ENCODE results near the gene VPS37D. TPM values are rescaled to one million over a fixed set of nuclear protein-coding genes. Genes with fewer than 3 reads are reported as not detected.

Gene VPS37D
- total and polyA plus RNA-seq, 2 donors (not counting 1 experiment from before 2014, with no cell fraction given) = 0.10 to 0.71 TPM

GRCh38 chr7:73698410-73698809 is 30.8 kb downstream of the VPS37D start:
- H3K9me3 Mint-ChIP-seq (ENCODE audit: insufficient read depth) = no peaks in the 10 kb centered on the region
- no peak overlapping the region for H3K9ac ChIP-seq (ENCODE audit: low read length)
- H3K4me1 ChIP-seq (ENCODE audit: control insufficient read depth in 2 of 2, insufficient read depth in 2 of 2, low read length in 2 of 2) = peaks cover 3% of the 10 kb centered on the region in 2 donors
- peaks cover 0 to 46% of the 10 kb centered on the region in 2 experiments for H3K36me3 ChIP-seq (replicated peaks in 1 of 2; ENCODE audit: control extremely low read depth in 1 of 2, control insufficient read depth in 1 of 2, extremely low read depth in 1 of 2, insufficient read depth in 2 of 2, low read length in 1 of 2)
- TF ChIP-seq EZH2 (IDR thresholded peaks at IDR 0.05; ENCODE audit: borderline replicate concordance, insufficient read depth, low read depth, low read length, poor library complexity, severe bottlenecking) (no peak), CTCF (IDR thresholded peaks at IDR 0.05) (no peak)
- peaks cover 7% of the 10 kb centered on the region for H3K27me3 Mint-ChIP-seq
- H3K9me3 ChIP-seq (ENCODE audit: control extremely low read depth in 1 of 3, control insufficient read depth in 2 of 3, insufficient read depth in 1 of 3, low read length in 2 of 3) = peaks cover 0 to 5% (median 0%) of the 10 kb centered on the region in 3 donors
- CTCF ChIA-PET = interaction anchor here (1.2 kb wide), 1 partner anchor 26 kb away, joined by 3 read pairs; no protein-coding TSS in a partner anchor
- no peak overlapping the region for H3K4me2 ChIP-seq (replicated peaks; ENCODE audit: low read depth, low read length, poor library complexity, severe bottlenecking)
- no peak overlapping the region for H3K27ac ChIP-seq (ENCODE audit: low read length in 2 of 2)
- peaks cover 7% of the 10 kb centered on the region for H3K4me1 Mint-ChIP-seq
- peaks cover 0 to 5% (median 0%) of the 10 kb centered on the region in 4 experiments for H3K27me3 ChIP-seq (replicated peaks in 1 of 4; ENCODE audit: control extremely low read depth in 1 of 4, control insufficient read depth in 3 of 4, insufficient read depth in 4 of 4, low read length in 3 of 4)
- peaks cover 5% of the 10 kb centered on the region for H4K20me1 ChIP-seq (ENCODE audit: control insufficient read depth, insufficient read depth, low read length, poor library complexity, severe bottlenecking)
- no peaks in the 10 kb centered on the region for H3K79me2 ChIP-seq (ENCODE audit: control insufficient read depth, insufficient read depth, low read length)
- H2AFZ ChIP-seq (ENCODE audit: insufficient read depth, low read depth, low read length, poor library complexity, severe bottlenecking) = no peak overlapping the region
- no peak overlapping the region for H3K4me3 Mint-ChIP-seq
- ATAC-seq (ENCODE audit: low read depth) (no peak), DNase-seq (no peak)
- 96% methylated on average over 7 of the region's 7 CpGs for WGBS (ENCODE audit: insufficient coverage)
- POLR2A ChIA-PET = interaction anchor here (0.6 kb wide), 1 partner anchor 36 kb away, joined by 5 read pairs; no protein-coding TSS in a partner anchor
- no peak overlapping the region for H3K27ac Mint-ChIP-seq
- intact Hi-C loops (cut with micrococcal nuclease) = no loop called here
- no peak overlapping the region for H3K4me3 ChIP-seq (ENCODE audit: control extremely low read depth in 1 of 5, extremely low read depth in 1 of 5, insufficient read depth in 1 of 5, low read depth in 2 of 5, low read length in 4 of 5)

GRCh38 chr7:73699370-73700068 is 31.9 kb downstream of the VPS37D start:
- Histone ChIP-seq H3K9ac (ENCODE audit: low read length) (no peak overlapping the region), H3K4me3 (ENCODE audit: control extremely low read depth in 1 of 5, extremely low read depth in 1 of 5, insufficient read depth in 1 of 5, low read depth in 2 of 5, low read length in 4 of 5) (no peak overlapping the region), H4K20me1 (ENCODE audit: control insufficient read depth, insufficient read depth, low read length, poor library complexity, severe bottlenecking) (peaks cover under 1% of the 10 kb centered on the region), H2AFZ (ENCODE audit: insufficient read depth, low read depth, low read length, poor library complexity, severe bottlenecking) (no peak overlapping the region), H3K4me2 (replicated peaks; ENCODE audit: low read depth, low read length, poor library complexity, severe bottlenecking) (no peak overlapping the region), H3K9me3 (ENCODE audit: control extremely low read depth in 1 of 3, control insufficient read depth in 2 of 3, insufficient read depth in 1 of 3, low read length in 2 of 3) (peaks cover 0 to 5% (median 0%) of the 10 kb centered on the region in 3 donors), H3K4me1 (ENCODE audit: control insufficient read depth in 2 of 2, insufficient read depth in 2 of 2, low read length in 2 of 2) (peaks cover 6 to 12% of the 10 kb centered on the region in 2 donors), H3K27me3 (replicated peaks in 1 of 4; ENCODE audit: control extremely low read depth in 1 of 4, control insufficient read depth in 3 of 4, insufficient read depth in 4 of 4, low read length in 3 of 4) (peaks cover 0 to 10% (median 0%) of the 10 kb centered on the region in 4 experiments), H3K36me3 (replicated peaks in 1 of 2; ENCODE audit: control extremely low read depth in 1 of 2, control insufficient read depth in 1 of 2, extremely low read depth in 1 of 2, insufficient read depth in 2 of 2, low read length in 1 of 2) (peaks cover 0 to 36% of the 10 kb centered on the region in 2 experiments), H3K79me2 (ENCODE audit: control insufficient read depth, insufficient read depth, low read length) (no peaks in the 10 kb centered on the region), H3K27ac (ENCODE audit: low read length in 2 of 2) (no peak overlapping the region)
- no peak for ATAC-seq (ENCODE audit: low read depth)
- no peak overlapping the region for H3K27ac Mint-ChIP-seq
- no peak for DNase-seq
- 95% methylated on average over 15 of the region's 15 CpGs for WGBS (ENCODE audit: insufficient coverage)
- no peaks in the 10 kb centered on the region for H3K9me3 Mint-ChIP-seq (ENCODE audit: insufficient read depth)
- intact Hi-C loops (cut with micrococcal nuclease) = no loop called here
- H3K27me3 Mint-ChIP-seq = peaks cover 7% of the 10 kb centered on the region
- no peak for TF ChIP-seq CTCF (IDR thresholded peaks at IDR 0.05)
- TF ChIP-seq EZH2 (IDR thresholded peaks at IDR 0.05; ENCODE audit: borderline replicate concordance, insufficient read depth, low read depth, low read length, poor library complexity, severe bottlenecking) = no peak
- CTCF ChIA-PET = interaction anchor here (0.5 kb wide), 1 partner anchor 95 kb away, joined by 3 read pairs; no protein-coding TSS in a partner anchor
- POLR2A ChIA-PET = no interaction called here
- H3K4me1 Mint-ChIP-seq = peaks cover 13% of the 10 kb centered on the region
- no peak overlapping the region for H3K4me3 Mint-ChIP-seq
